GM18507 (cell line): ENCODE data around the gene DDIT3.

Experiments
- DNase-seq: peaks from one replicate; pipeline ENCODE4 v3.0.0; 2011; ENCODE audit warnings: low read depth; ENCODE audit not compliant: insufficient read length; ENCODE audit errors: extremely low spot score
- FAIRE-seq: peaks from 2 replicates; lab custom pipeline; 2011; peaks lifted over from hg19 to GRCh38; lab: Jason Lieb, UNC

DDIT3 gene

GRCh38 chr12:57491393-57492280, 28.7 kb downstream of the DDIT3 start:
- no peak for DNase-seq
- FAIRE-seq: no peak

GRCh38 chr12:57490126-57490525, 30.2 kb downstream of the DDIT3 start:
- DNase-seq (no peak), FAIRE-seq (no peak)

DNA sequence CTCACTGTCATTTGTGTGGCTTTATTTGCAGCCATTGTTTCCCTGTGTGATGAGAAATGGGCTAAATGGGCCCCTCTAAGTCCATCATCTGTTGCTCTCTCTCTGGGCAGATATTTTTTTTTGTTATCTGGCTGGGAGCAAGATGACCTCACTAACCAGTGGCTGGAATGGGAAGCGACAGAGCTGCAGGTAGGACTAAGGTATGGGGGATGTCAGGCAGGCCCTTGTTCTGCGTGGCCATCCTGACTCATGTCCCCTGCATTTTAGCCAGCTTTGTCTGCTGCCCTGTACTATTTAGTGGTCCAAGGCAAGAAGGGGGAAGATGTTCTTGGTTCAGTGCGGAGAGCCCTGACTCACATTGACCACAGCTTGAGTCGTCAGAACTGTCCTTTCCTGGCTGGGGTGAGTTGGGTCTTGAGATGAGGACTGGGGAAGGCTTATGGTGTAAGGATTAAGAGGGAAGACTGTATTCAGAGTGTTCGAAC, 31.1 kb downstream of the DDIT3 start:
- DNase-seq (no peak), FAIRE-seq (no peak)

DNA sequence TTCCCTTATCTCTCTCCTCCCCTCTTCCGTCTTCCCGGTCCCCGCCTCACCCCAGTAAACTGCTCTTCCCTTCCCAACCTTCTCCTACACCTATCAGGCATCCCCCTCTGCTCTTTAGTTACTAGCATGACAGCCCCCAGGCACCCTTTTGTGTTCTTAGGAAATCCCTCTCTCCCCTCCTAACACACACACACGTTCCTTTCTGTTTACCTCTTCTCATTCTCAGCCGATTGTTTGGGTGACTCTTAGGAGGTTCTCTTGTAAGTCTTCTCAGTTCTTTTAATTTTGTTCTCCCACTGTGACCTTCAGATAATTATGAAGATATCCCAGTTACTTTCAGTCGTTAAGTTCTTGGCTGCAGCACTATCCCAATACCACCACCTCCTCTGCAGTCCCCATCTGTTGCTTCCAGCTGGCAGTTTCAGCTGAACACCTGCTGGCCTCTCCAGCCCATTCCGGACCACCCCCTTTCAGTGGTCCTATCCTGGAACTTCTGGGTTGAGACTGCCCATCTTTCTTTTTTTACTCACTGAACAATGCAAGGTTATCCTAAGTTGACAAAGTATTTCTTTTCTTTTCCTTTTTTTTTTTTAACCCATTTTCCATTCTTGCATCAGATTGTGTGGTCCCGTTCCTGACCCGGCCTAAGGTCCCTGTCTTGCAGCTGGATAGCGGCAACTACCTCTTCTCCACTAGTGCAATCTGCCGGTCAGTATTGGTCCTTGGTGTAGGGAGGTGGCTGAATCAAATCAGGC, 31.7 kb downstream of the DDIT3 start:
- FAIRE-seq (peak; percentile 5), DNase-seq (no peak)

- FAIRE-seq (peak; percentile 96), DNase-seq (peak; percentile 87)
These were observed 32.5 kb downstream of the DDIT3 start, which contains the start of gene MARS1 for GRCh38 chr12:57487597-57488401. Gene MARS1, plus strand, starts transcription at chr12:57488068. Its CDS starts 23 bp downstream, at chr12:57488091.

DNA sequence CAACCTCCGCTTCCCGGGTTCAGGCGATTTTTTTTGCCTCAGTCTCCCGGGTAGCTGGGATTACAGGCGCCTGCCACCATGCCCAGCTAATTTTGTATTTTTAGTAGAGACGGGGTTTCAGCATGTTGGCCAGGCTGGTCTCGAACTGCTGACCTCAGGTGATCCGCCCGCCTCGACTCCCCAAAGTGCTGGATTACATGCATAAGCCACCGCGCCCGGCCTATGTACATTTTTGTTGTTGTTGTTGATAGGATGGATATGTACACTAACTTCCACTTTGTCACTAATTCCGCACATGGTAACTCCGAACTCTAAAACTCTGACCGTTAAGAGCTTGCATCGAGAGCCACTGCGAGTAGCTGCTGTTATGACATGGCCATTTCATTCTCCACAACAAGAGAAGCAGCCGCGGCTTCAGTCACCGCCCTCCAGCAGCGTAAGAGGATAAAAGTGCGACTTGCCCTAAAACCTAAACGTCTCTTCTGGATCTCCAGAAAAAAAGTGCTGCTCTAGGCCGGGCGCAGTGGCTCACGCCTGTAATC, 33.2 kb downstream of the DDIT3 start:
- no peak for FAIRE-seq

DNA sequence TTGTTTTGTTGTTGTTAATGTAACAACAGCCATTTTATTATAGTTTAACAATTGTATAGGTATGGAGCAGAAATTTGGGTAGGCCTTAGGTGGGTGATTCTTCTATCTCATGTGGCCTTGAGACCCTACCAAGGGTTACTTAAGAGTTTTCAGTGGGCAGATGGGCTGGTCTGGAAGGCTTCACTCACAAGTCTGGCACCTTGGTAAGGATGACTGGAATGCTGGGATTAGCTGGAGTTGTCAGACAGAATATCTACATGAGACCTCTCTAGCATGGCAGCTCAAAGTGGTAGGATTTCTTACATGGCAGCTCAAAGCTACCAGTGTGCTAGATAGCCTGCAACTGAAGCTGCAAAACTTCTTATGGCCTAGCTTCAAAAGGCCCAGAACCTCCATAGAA, 34.6 kb downstream of the DDIT3 start:
- FAIRE-seq: no peak
- no peak for DNase-seq

More for the DNA sequence above, 33.2 kb downstream of the DDIT3 start:
- DNase-seq: no peak

- no peak for DNase-seq
- FAIRE-seq: no peak
These were observed 36.8 kb downstream of the DDIT3 start for GRCh38 chr12:57483466-57483865.

GRCh38 chr12:57481671-57482070, 38.6 kb downstream of the DDIT3 start:
- FAIRE-seq (no peak), DNase-seq (no peak)

DNA sequence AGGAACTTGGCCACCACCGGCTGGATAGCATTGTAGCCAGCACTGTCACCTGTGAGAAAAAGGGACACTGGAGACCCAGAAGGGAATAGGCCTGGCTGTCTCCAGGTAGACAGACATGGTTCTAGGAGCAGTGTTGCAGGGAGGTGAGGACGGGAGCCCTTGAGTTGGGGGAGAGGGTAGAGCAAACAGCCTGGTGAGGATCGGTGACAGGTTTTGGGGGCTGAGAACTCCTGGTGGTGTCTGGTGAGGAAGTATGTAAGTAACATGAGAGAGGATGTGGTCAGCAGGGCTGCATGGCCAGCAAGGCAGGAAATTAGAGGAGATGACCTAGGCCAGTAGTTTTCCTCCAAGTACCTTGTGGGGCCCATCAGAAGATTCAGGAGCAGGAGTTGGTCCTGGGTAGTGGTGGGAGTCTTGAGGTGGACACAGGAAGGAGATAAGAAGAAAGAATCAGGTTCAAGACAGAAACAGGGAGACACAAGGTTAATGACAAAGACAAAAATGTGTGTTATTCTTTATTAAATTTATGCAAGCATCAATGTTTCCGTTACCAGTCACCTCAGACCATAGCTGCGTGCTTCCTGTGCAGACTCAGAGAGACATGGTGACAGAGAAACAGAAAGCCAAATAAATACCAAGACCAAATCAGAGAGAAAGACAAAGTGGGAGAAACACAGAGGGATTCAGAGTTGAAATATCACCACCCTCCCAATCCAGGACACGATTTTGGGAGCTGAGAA, 40.8 kb downstream of the DDIT3 start, which contains the start of gene ARHGAP9:
TSS of gene ARHGAP9 (minus strand) at position 491 of the 740 bp plus-strand sequence. CDS start at position 31, 460 bp downstream.
- DNase-seq (no peak), FAIRE-seq (peak; percentile 91)

- FAIRE-seq: peak; percentile 38
- no peak for DNase-seq
These were observed 41.3 kb downstream of the DDIT3 start for GRCh38 chr12:57479043-57479375.

DNA sequence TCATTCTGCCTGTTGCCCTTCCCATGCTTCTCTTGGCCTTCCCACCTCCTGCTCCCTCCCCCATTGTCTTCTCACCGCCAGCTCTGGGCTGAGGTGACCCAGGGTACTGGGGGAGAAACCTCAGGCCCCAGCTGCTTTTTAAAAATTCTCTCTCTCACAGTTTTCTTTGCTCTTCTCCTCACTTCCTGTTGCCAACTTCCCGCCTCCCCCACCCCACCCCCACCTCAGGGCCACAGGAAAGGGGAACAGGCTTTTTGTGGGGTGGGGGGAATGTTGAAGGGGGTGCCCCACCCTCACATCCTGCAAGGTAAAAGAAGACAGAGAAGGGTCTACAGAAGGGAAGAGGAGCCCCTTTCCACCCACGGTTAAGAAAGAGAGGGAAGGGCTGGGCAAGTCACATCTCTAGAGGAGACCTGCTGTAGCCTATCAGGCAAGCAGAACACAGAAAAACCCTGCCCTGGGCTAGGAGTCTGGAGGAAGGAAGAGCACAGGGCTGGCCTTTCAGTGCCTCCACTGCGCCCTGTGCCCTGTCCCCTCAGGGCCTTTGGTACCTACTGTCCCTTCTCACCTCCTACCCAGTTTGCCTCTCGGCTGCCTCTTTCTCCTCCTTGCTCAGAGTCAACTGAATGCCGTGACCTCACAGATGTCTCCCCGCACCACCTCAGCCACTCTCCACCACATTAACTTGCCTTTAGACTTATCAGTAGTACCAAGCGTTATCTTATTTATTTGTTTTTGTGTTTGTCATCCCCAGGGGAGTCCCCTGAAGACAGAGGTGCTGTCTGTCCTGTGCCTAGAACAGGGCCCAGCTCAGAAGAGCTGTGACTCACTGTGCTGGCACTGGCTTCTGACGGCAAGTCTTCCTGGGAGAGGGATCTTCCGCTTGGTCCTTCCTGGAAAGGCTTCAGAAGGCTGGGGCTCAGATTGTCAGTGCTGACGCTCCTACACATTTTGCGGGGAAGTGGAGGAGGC, 42.3 kb downstream of the DDIT3 start:
- DNase-seq: no peak
- FAIRE-seq: peak; percentile 94

DNA sequence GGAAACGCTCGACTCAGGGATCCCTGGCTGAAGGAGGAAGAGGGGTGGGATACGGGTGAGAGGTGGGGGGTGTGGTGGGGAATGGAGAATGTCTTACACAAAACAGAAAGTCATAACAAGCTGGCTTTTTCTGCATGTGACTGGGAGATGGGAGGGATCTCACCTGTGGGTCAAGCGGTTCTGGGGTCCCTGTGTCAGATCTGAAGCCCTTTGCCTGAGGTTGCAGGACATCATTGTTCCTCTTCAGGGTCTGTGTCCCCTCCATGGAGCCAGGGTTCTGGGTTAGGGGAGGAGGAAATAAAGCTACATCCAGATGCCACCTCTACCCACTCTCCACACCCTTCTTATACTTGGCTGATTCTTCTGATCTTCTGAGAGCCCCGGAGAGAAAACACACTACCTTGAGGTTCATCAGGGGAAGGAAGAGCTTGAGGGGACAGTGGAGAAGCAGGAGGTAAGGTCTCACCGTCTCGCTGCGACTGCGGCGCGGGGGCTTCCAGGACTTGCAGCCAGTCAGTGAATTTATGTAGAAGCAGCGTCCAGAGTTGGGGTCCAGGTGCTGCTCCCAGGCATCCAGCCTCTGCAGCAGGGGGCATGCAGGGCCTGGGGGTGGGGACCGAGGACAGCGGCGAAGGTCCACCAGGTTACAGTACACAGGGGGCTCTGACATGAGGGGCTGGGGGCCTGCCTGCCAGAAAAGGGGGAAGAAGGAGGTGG, 43.2 kb downstream of the DDIT3 start:
- FAIRE-seq: peak; percentile 64
- DNase-seq: no peak

DNA sequence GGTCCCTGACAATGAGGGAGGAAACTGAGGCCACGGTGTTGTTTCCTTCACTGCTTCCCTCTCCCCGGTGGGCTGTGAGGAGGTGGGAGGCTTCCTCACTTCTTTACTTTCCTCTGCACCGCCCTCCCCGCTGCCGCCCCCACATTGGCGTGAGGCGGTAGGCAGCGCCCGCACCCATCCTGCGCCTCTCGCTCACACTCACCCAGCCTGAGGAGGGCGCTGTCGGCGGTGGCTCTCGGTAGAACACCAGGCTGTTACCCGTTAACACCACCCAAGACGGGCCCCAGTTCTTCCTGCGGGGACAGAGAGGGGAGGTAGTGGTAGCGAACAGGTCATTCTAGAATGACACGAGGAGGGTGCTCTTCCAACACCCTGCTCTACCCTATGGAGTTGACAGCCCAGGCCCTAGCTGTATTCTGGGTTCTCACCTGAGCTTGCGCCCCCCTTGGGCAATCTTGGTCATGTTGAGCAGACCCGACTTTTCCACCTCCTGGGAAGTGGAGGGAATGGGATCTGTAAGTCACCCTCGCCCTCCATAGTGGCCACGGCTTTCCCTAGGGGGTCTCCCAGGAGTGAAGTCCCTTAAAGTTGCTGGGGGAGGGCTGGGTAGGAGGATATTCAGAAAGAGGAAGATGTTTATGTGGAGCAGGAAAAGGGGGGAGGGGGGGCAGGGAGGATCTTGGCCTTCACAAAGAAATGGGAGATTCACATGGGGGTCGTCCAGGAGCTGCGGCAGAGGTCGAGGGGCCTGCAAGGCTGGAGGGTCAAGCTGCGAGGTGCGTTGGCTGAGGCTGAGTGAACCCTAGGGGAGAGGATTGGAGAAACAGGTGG, 43.9 kb downstream of the DDIT3 start:
- FAIRE-seq: peak; percentile 72
- no peak for DNase-seq

DNA sequence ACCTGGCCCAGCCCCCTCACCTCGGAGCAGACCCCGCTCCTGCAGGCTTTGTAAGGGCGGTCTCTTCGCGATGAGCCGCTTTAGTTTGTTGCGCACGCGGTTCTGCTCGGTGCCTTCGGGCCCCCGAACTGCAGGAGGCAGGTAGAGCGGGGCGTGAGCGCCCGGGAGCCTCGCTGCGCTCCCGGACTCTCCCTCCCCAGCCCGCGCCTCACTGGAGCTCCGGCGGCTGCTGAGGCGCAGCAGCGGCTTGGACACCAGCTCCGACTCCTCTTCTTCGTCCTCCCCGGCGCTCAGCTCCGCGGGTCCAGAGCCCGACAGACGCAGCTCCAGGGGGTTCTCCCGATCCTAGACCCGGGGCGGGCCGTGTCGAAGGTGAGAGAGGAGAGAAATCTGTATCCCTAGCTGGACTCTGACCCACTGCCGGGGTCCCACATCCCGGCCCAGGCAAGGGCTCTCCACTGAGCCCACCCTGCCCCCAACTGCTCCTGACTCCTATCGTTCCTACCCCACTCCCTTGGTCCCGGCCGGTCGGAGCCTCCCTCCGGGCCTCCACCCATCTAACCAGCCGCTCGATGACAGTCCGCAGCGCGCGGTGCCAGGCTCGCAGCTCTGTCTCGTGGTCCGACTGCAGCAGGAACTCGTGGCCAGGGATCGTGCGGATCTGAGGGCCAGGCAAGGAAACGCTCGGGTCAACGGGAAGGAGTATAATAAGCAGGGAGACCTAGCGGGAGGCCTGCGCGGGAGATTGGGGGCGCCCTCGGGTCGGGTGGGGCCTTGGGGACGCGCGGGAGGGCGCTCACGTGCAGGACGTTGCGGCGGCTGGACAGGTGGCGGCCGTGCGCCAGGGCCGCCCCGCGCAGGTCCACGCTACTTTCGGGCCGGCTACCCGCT, 44.8 kb downstream of the DDIT3 start:
- no peak for FAIRE-seq
- no peak for DNase-seq
